Panc1 (cell line): Measurements from ENCODE around the gene PSD4. TPM values are rescaled to one million over a fixed set of nuclear protein-coding genes. Genes with fewer than 3 reads are reported as not detected.

Experiments used
- ATAC-seq: fragments of 200-7000 bp; cut with Tn5 transposase; 2 replicates; pipeline ENCODE4 v1.9.1; 2020; ENCODE audit warnings: mild to moderate bottlenecking, moderate library complexity
- BruUV-seq: library from RNA; stranded (reverse); fragments of 400-500 nt; replicated peaks from 2 replicates; lab custom pipeline; 2021; lab: Mats Ljungman, UMichigan
- CTCF ChIA-PET: fragments of 300-600 bp; sonication (Branson Sonifier 250); formaldehyde crosslinking; loops from one replicate; lab custom pipeline; 2022; ENCODE audit warnings: antibody characterized with exemption; lab: Charles Lee
- POLR2A ChIA-PET: fragments of 300-600 bp; sonication (Branson Sonifier 250); formaldehyde crosslinking; loops from one replicate; lab custom pipeline; 2022; ENCODE audit warnings: antibody characterized with exemption; lab: Charles Lee
- DNase-seq: peaks from one replicate; pipeline ENCODE4 v3.0.0-alpha.2; 2010; ENCODE audit warnings: low read depth, low spot score
- H3K27ac ChIP-seq: 2 replicates; pipeline ENCODE4 v1.5.1; 2011; ENCODE audit warnings: mild to moderate bottlenecking, low read length, inconsistent platforms
- H3K27me3 ChIP-seq: fragments of 200-500 bp; sonication (Bioruptor generic); 2 replicates; pipeline ENCODE4 v1.6.0; 2014; ENCODE audit warnings: low read length, inconsistent platforms; ENCODE audit not compliant: control insufficient read depth, insufficient read depth
- H3K36me3 ChIP-seq: fragments of 200-500 bp; sonication (Bioruptor generic); 2 replicates; pipeline ENCODE4 v1.5.1; 2014; ENCODE audit warnings: inconsistent platforms, mild to moderate bottlenecking, low read length, moderate library complexity; ENCODE audit not compliant: control insufficient read depth, insufficient read depth
- H3K4me1 ChIP-seq: 2 replicates; pipeline ENCODE4 v1.5.1; 2011; ENCODE audit warnings: inconsistent platforms, mild to moderate bottlenecking, low read length, moderate library complexity; ENCODE audit not compliant: control insufficient read depth, insufficient read depth
- H3K4me3 ChIP-seq, 2 experiments: 2 replicates each; pipeline ENCODE4 v1.5.1; 2011 to 2012; ENCODE audit warnings: low read depth in 2 of 2, low read length in 2 of 2, mild to moderate bottlenecking in 2 of 2, inconsistent platforms in 1 of 2, moderate library complexity in 1 of 2
- H3K9me3 ChIP-seq: fragments of 200-500 bp; sonication (Bioruptor generic); 2 replicates; pipeline ENCODE4 v1.5.1; 2014; ENCODE audit warnings: low read depth, mild to moderate bottlenecking, inconsistent platforms, low read length, moderate library complexity; ENCODE audit not compliant: control insufficient read depth, insufficient read depth
- POLR2AphosphoS5 ChIP-seq: IDR thresholded peaks from 2 replicates; pipeline ENCODE4 v1.6.1; 2012; ENCODE audit warnings: mild to moderate bottlenecking, low read depth, low read length, moderate library complexity
- REST ChIP-seq, 2 experiments: IDR thresholded peaks; 2 replicates each; pipeline ENCODE4 v1.6.1; 2011 to 2012; ENCODE audit warnings: low read depth in 2 of 2, control low read depth in 1 of 2, low read length in 1 of 2, mild to moderate bottlenecking in 1 of 2, moderate library complexity in 1 of 2; ENCODE audit not compliant: insufficient read depth in 1 of 2
- SIN3A ChIP-seq: IDR thresholded peaks from 2 replicates; pipeline ENCODE4 v1.6.1; 2012; ENCODE audit warnings: low read depth, mild to moderate bottlenecking, low read length, moderate library complexity, borderline replicate concordance; ENCODE audit not compliant: insufficient read depth
- TCF7L2 ChIP-seq: IDR thresholded peaks from 2 replicates; pipeline ENCODE4 v1.6.1; 2011; ENCODE audit warnings: mild to moderate bottlenecking, low read depth, low read length, inconsistent platforms
- in situ Hi-C: cut with HindIII; loops from 2 replicates; pipeline ENCODE4 v1.10.0; 2016; ENCODE audit warnings: low sequenced_read_pairs, low pct_unique_long_range_greater_than_20kb
- intact Hi-C: fragments of 100-400 bp; cut with micrococcal nuclease; formaldehyde crosslinking; loops from one replicate; pipeline ENCODE4 v1.10.0; 2022; ENCODE audit not compliant: unreplicated experiment
- total RNA-seq: library from RNA; stranded (reverse); gene quantifications from one replicate; pipeline ENCODE4 v1.2.1, GENCODE V29; 2021; ENCODE audit not compliant: unreplicated experiment
- TF ChIP-seq, protein P1 (sequence below): fragments of 450-650 bp; IDR thresholded peaks from 2 replicates; pipeline ENCODE4 v1.5.1; 2017; ENCODE audit warnings: mild to moderate bottlenecking

PSD4 gene
- total RNA-seq, 1 experiment from 2014 or later: 3.6 TPM

DNA sequence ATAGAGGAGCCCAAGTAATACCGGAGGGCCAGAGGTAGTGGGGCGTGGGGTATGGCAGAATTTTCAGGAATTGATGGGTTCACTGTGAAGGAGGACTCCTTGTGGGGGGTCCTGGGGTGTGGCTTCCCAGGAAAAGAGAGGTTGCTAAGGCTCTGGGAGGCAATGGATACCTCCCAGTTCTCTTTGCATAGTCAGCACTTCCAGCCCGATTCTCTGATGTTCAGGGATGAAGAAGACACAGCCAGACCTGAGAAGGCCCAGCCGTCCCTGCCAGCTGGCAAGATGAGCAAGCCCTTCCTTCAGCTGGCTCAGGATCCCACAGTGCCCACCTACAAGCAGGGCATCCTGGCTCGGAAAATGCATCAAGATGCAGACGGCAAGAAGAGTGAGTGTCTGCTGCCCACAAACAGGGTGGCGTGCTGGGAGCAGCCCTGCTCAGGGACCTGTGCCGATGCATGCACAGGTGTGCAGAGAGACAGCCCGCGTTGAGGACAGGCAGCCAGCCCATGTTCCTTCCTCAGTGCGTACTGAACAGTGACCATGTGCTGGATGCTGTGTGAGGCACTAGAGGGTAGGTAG lies 22.2 kb downstream of the PSD4 start:
- no peak for DNase-seq
- no TSS peak for BruUV-seq
- in situ Hi-C loops (no loop called here), intact Hi-C loops (no loop called here)
- TF ChIP-seq, protein P1, sequence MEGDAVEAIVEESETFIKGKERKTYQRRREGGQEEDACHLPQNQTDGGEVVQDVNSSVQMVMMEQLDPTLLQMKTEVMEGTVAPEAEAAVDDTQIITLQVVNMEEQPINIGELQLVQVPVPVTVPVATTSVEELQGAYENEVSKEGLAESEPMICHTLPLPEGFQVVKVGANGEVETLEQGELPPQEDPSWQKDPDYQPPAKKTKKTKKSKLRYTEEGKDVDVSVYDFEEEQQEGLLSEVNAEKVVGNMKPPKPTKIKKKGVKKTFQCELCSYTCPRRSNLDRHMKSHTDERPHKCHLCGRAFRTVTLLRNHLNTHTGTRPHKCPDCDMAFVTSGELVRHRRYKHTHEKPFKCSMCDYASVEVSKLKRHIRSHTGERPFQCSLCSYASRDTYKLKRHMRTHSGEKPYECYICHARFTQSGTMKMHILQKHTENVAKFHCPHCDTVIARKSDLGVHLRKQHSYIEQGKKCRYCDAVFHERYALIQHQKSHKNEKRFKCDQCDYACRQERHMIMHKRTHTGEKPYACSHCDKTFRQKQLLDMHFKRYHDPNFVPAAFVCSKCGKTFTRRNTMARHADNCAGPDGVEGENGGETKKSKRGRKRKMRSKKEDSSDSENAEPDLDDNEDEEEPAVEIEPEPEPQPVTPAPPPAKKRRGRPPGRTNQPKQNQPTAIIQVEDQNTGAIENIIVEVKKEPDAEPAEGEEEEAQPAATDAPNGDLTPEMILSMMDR: no peak
- TF ChIP-seq REST (IDR thresholded peaks at IDR 0.05; ENCODE audit: insufficient read depth in 1 of 2, low read depth in 2 of 2, low read length in 1 of 2) (no peak), TCF7L2 (no peak), POLR2AphosphoS5 (no peak), SIN3A (no peak)
- no peak overlapping the region for H3K27ac ChIP-seq
- ChIA-PET CTCF (no interaction called here), POLR2A (no interaction called here)
- no peaks in the 10 kb centered on the region for H3K9me3 ChIP-seq
- H3K27me3 ChIP-seq: no peaks in the 10 kb centered on the region
- ATAC-seq: no peak
- H3K36me3 ChIP-seq: no peaks in the 10 kb centered on the region
- H3K4me3 ChIP-seq: no peak overlapping the region
- no peaks in the 10 kb centered on the region for H3K4me1 ChIP-seq

DNA sequence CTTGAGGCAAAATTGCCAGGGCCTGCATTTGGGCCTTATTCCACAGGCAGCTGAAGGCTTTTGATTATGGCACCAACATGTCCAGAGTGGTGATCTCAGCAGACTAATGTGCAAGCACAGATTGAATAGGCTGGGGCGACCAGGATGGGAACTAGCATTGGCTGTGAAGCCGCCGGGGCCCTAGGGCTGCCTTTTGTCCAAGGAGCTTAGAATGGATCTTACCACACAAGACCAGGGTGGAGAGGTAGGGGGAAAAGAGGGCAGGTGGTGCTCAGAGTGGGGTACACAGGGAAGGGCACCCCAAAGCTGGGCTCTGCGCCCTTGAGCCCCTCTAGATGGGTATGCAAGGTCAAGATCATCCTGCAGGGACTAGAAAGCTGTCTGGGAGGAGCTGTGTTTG lies 23.1 kb downstream of the PSD4 start:
- no TSS peak for BruUV-seq

More for the DNA sequence above, 23.1 kb downstream of the PSD4 start:
- H3K27me3 ChIP-seq: no peaks in the 10 kb centered on the region
- DNase-seq (no peak), ATAC-seq (no peak)
- TF ChIP-seq POLR2AphosphoS5 (no peak), SIN3A (no peak), REST (IDR thresholded peaks at IDR 0.05; ENCODE audit: insufficient read depth in 1 of 2, low read depth in 2 of 2, low read length in 1 of 2) (no peak), TCF7L2 (no peak)
- TF ChIP-seq, protein P1: no peak
- no peak overlapping the region for H3K4me3 ChIP-seq
- POLR2A ChIA-PET: no interaction called here
- H3K9me3 ChIP-seq: no peaks in the 10 kb centered on the region
- CTCF ChIA-PET: interaction anchor here (3.0 kb wide), 1 partner anchor 59 kb away, joined by 34 read pairs; no protein-coding TSS in a partner anchor
- H3K27ac ChIP-seq: no peak overlapping the region
- no peaks in the 10 kb centered on the region for H3K4me1 ChIP-seq
- in situ Hi-C loops: no loop called here
- intact Hi-C loops: no loop called here
- H3K36me3 ChIP-seq: no peaks in the 10 kb centered on the region
